ENCODE results near the gene CDH2. TPM values are rescaled to one million over a fixed set of nuclear protein-coding genes. Genes with fewer than 3 reads are reported as not detected.
"Not testable (repeated sequence)": the region's sequence is repeated elsewhere in the genome, so short reads cannot be mapped to it uniquely, and the experiment has no call there.

CDH2 gene
- total and polyA plus RNA-seq, 9 donors, result 3.3 to 10.0 (median 6.1) TPM

DNA sequence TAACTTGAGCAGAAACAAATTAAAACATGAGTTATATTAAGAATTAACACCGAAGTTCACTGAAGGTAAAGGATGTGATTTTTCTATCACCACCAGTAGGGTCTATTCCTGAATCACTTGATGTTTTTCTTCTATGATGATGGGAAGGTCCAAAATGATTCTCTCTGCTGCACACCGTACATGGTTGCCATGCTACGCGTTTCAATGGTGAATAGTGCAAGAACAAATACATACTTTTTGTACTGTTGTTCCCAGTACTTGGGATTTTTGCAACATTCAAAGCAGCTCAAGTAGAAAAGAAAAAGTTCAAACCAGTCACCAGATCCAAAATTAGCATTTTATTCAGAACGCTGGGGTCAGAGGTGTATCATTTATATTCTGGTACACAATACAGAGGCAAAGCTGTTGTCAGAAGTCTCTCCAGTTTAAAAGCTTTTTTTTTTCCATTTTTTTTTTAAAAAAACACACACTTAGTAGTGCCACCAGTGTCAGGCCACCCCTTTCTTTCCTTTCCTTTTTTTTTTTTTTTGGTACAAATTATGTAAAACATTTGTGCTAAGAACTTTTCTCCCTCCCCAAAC lies 226.2 kb downstream of the CDH2 start:
- H3K27ac ChIP-seq (ENCODE audit: low read length), result no peak overlapping the region
- no peaks in the 10 kb centered on the region for H3K36me3 ChIP-seq (ENCODE audit: control insufficient read depth, insufficient read depth, low read length)
- no peak overlapping the region for H3K4me3 ChIP-seq (ENCODE audit: low read length)
- H3K9me3 ChIP-seq (replicated peaks; ENCODE audit: control insufficient read depth, low read depth, low read length), result no peaks in the 10 kb centered on the region
- no peaks in the 10 kb centered on the region for H3K4me1 ChIP-seq (ENCODE audit: control insufficient read depth, insufficient read depth, low read length)
- H3K27me3 ChIP-seq (ENCODE audit: control insufficient read depth, insufficient read depth, low read length), result no peaks in the 10 kb centered on the region
- WGBS (ENCODE audit: insufficient coverage), result no CpG with 5 or more reads among the region's 5 CpGs
- no peak for DNase-seq

GRCh38 chr18:27948986-27949385 lies 227.9 kb downstream of the CDH2 start:
- H3K4me3 ChIP-seq (ENCODE audit: low read length), result no peak overlapping the region
- DNase-seq, result peak; percentile 56
- no peaks in the 10 kb centered on the region for H3K9me3 ChIP-seq (replicated peaks; ENCODE audit: control insufficient read depth, low read depth, low read length)
- no peak overlapping the region for H3K27ac ChIP-seq (ENCODE audit: low read length)
- no peaks in the 10 kb centered on the region for H3K4me1 ChIP-seq (ENCODE audit: control insufficient read depth, insufficient read depth, low read length)
- H3K27me3 ChIP-seq (ENCODE audit: control insufficient read depth, insufficient read depth, low read length), result no peaks in the 10 kb centered on the region
- no CpG with 5 or more reads among the region's 2 CpGs for WGBS (ENCODE audit: insufficient coverage)
- H3K36me3 ChIP-seq (ENCODE audit: control insufficient read depth, insufficient read depth, low read length), result no peaks in the 10 kb centered on the region

DNA sequence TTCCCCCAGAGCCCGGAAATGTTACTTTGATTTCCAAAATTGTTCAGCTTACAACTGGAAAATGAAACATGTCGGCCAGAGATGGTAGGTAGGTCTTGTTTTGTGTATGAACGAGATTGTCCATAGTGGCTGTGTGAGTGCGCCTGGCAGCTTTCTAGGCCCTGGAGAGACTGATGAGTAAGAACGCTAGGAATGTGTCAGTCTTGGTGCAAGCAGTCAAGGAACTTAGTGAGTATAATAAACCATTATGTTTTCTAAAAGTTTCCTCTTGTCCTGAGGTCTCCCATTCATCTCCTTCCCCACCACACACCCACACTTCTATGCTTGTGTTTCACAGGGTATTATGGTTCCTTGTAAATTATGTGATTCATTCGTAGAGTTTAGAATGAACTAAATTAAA lies 234.2 kb downstream of the CDH2 start:
- no peak for DNase-seq
- H3K4me1 ChIP-seq (ENCODE audit: control insufficient read depth, insufficient read depth, low read length), result no peaks in the 10 kb centered on the region
- H3K9me3 ChIP-seq (replicated peaks; ENCODE audit: control insufficient read depth, low read depth, low read length), result no peaks in the 10 kb centered on the region
- 73% methylated on average over 3 of the region's 6 CpGs for WGBS (ENCODE audit: insufficient coverage)
- no peaks in the 10 kb centered on the region for H3K36me3 ChIP-seq (ENCODE audit: control insufficient read depth, insufficient read depth, low read length)
- no peak overlapping the region for H3K27ac ChIP-seq (ENCODE audit: low read length)
- H3K27me3 ChIP-seq (ENCODE audit: control insufficient read depth, insufficient read depth, low read length), result no peaks in the 10 kb centered on the region
- no peak overlapping the region for H3K4me3 ChIP-seq (ENCODE audit: low read length)

GRCh38 chr18:27931535-27931934 lies 245.4 kb downstream of the CDH2 start:
- H3K27me3 ChIP-seq (ENCODE audit: control insufficient read depth, insufficient read depth, low read length), result no peaks in the 10 kb centered on the region
- DNase-seq, result no peak
- H3K36me3 ChIP-seq (ENCODE audit: control insufficient read depth, insufficient read depth, low read length), result no peaks in the 10 kb centered on the region
- no peaks in the 10 kb centered on the region for H3K9me3 ChIP-seq (replicated peaks; ENCODE audit: control insufficient read depth, low read depth, low read length)
- no peaks in the 10 kb centered on the region for H3K4me1 ChIP-seq (ENCODE audit: control insufficient read depth, insufficient read depth, low read length)
- WGBS (ENCODE audit: insufficient coverage), result 60% methylated on average over 1 of the region's 3 CpGs
- H3K4me3 ChIP-seq (ENCODE audit: low read length), result no peak overlapping the region
- H3K27ac ChIP-seq (ENCODE audit: low read length), result no peak overlapping the region

DNA sequence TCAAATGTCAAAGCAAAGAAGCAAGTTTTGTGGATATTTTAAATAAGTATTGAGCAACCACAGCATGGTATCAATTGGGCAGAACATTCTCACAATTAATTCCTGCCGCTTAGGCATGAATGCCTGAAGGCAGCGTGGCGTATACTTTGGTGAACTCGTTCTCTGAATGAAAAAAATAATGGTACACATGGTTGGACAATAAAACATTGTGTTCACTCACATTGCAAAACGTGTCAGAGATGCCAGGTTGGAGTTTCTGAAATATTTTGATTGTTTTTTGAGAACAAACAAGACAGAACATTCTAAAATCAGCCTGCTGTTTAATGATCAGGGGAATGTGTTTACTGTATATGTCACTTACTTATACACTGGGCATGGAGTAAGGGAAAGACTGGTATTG lies 254.2 kb downstream of the CDH2 start:
- Histone ChIP-seq H3K36me3 (ENCODE audit: control insufficient read depth, insufficient read depth, low read length) (no peaks in the 10 kb centered on the region), H3K27ac (ENCODE audit: low read length) (no peak overlapping the region), H3K9me3 (replicated peaks; ENCODE audit: control insufficient read depth, low read depth, low read length) (no peaks in the 10 kb centered on the region), H3K4me3 (ENCODE audit: low read length) (no peak overlapping the region), H3K4me1 (ENCODE audit: control insufficient read depth, insufficient read depth, low read length) (no peaks in the 10 kb centered on the region), H3K27me3 (ENCODE audit: control insufficient read depth, insufficient read depth, low read length) (no peaks in the 10 kb centered on the region)
- WGBS (ENCODE audit: insufficient coverage), result 90% methylated on average over 2 of the region's 5 CpGs
- DNase-seq, result no peak

DNA sequence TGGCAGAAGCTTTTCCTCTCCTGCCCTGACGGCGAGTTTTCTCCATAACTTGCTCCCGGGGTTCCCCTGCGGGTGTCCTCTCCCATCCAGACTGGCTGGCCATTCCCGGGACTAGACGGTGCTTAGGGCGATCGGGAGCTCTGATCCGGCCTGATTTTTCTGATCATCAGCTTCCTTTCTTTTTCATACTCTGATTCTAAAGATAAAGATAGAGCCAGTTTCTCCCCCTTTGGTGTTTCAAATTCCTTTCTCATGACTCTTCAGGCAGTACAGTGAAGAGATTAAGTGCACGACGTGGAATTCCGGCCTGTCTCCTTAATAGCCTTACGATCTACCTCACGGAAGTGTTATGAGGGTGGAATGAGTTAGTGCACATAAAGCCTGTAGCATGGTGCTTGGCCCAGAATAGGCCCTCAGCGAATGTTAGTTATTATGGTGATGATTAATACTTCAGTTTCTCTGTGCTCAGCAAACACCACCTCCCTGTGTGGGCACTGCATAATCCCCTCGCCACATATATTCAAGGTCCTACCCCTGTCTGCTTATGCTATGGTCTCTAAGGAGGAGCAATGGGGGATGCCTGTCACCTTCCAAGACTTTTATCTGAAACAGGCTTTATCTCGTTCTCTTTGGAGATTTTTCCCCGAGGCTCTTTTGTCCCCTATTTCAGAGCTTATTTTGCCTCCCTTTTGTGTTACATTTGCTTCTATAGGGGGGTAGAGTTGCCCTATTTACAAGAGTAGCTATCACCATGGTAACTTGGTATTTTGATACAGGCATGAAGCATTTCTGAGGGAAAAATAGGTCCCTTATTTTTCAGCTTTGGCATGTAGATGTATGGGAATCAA lies 254.8 kb downstream of the CDH2 start:
- DNase-seq, result no peak
- WGBS (ENCODE audit: insufficient coverage), result 78% methylated on average over 3 of the region's 18 CpGs
- Histone ChIP-seq H3K27me3 (ENCODE audit: control insufficient read depth, insufficient read depth, low read length) (no peaks in the 10 kb centered on the region), H3K4me1 (ENCODE audit: control insufficient read depth, insufficient read depth, low read length) (no peaks in the 10 kb centered on the region), H3K4me3 (ENCODE audit: low read length) (no peak overlapping the region), H3K36me3 (ENCODE audit: control insufficient read depth, insufficient read depth, low read length) (no peaks in the 10 kb centered on the region), H3K9me3 (replicated peaks; ENCODE audit: control insufficient read depth, low read depth, low read length) (no peaks in the 10 kb centered on the region), H3K27ac (ENCODE audit: low read length) (no peak overlapping the region)

DNA sequence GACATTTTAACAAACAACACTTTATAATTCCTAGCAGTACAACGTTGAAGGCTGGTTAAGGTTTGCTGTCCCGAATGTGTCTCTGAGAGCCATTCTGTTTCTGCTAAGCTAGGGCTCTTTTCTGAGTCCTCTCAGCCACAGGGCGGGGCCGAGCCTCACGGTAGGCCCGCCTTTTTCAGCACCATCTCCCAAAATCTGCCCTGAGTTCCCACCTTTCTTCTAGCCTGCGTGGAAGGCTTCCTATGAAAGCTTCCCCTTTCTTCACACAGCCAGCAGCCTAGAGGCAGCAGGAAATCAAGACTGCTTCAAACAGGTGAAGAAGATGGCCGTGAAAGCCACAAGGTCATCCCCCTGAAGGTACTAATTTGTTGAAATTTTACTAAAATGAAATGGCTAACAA lies 255.5 kb downstream of the CDH2 start:
- Histone ChIP-seq H3K27ac (ENCODE audit: low read length) (no peak overlapping the region), H3K9me3 (replicated peaks; ENCODE audit: control insufficient read depth, low read depth, low read length) (no peaks in the 10 kb centered on the region), H3K4me3 (ENCODE audit: low read length) (no peak overlapping the region), H3K27me3 (ENCODE audit: control insufficient read depth, insufficient read depth, low read length) (no peaks in the 10 kb centered on the region), H3K4me1 (ENCODE audit: control insufficient read depth, insufficient read depth, low read length) (no peaks in the 10 kb centered on the region), H3K36me3 (ENCODE audit: control insufficient read depth, insufficient read depth, low read length) (no peaks in the 10 kb centered on the region)
- WGBS (ENCODE audit: insufficient coverage), result 72% methylated on average over 4 of the region's 8 CpGs
- no peak for DNase-seq

DNA sequence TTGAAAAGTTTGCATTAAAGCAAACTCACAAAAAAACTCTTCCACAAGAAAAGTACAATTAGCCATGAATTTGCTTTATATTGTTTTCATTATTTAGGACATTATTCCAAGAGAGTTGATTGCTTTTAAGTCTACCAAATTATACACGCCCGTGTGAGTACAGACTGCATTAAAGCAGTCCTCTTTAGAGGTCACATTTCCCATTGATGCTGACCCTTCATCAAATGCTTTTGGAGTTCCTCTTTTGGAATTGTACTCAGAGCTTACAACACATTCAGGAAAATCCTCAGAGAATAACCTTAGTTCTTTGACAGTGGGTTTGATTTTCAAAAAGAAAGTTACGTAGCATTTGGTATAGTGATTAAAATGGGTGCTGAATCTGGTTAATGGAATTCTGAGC lies 256.1 kb downstream of the CDH2 start:
- WGBS (ENCODE audit: insufficient coverage), result 67% methylated on average over 2 of the region's 3 CpGs
- H3K36me3 ChIP-seq (ENCODE audit: control insufficient read depth, insufficient read depth, low read length), result no peaks in the 10 kb centered on the region
- H3K27ac ChIP-seq (ENCODE audit: low read length), result no peak overlapping the region
- H3K4me1 ChIP-seq (ENCODE audit: control insufficient read depth, insufficient read depth, low read length), result no peaks in the 10 kb centered on the region
- no peak overlapping the region for H3K4me3 ChIP-seq (ENCODE audit: low read length)
- no peaks in the 10 kb centered on the region for H3K9me3 ChIP-seq (replicated peaks; ENCODE audit: control insufficient read depth, low read depth, low read length)
- no peaks in the 10 kb centered on the region for H3K27me3 ChIP-seq (ENCODE audit: control insufficient read depth, insufficient read depth, low read length)
- DNase-seq, result no peak

DNA sequence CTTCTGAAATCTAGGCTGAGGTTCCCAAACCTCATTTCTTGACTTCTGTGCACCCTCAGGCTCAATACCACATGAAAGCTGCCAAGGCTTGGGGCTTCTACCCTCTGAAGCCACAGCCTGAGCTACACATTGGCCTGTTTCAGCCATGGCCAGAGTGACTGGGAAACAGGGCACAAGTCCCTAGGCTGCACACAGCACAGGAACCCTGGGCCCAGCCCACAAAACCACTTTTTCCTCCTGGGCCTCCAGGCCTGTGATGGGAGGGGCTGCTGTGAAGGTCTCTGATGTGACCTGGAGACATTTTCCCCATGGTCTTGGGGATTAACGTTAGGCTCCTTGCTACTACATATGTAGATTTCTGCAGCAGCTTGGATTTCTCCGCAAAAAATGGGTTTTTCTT lies 270.7 kb downstream of the CDH2 start:
- not testable (repeated sequence) for H3K27me3 ChIP-seq (ENCODE audit: control insufficient read depth, insufficient read depth, low read length); H3K36me3 ChIP-seq (ENCODE audit: control insufficient read depth, insufficient read depth, low read length); H3K27ac ChIP-seq (ENCODE audit: low read length); H3K9me3 ChIP-seq (replicated peaks; ENCODE audit: control insufficient read depth, low read depth, low read length); H3K4me3 ChIP-seq (ENCODE audit: low read length); H3K4me1 ChIP-seq (ENCODE audit: control insufficient read depth, insufficient read depth, low read length); DNase-seq
- WGBS (ENCODE audit: insufficient coverage), result 100% methylated on average over 1 of the region's 2 CpGs

DNA sequence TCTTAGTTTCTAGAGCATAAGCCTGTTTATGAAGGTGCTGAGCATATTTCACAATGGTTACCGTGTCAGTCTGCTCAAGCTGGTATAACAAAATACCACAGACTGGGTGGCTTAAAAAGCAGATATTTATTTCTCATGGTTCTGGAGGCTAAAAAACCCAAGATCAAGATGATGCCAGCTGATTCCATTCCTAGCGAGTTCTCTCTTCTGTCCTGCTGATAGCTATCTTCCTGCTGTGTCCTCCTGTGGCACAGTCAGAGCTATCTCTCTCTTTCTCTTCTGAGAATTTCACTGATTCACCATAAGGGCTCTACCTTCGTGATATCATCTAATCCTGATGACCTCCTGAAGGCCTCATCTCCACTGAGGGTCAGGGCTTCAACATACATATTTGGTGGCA lies 273.0 kb downstream of the CDH2 start:
- no peaks in the 10 kb centered on the region for H3K27me3 ChIP-seq (ENCODE audit: control insufficient read depth, insufficient read depth, low read length)
- H3K4me1 ChIP-seq (ENCODE audit: control insufficient read depth, insufficient read depth, low read length), result no peaks in the 10 kb centered on the region
- no peak overlapping the region for H3K27ac ChIP-seq (ENCODE audit: low read length)
- WGBS (ENCODE audit: insufficient coverage), result 79% methylated on average over 1 of the region's 3 CpGs
- DNase-seq, result no peak
- no peak overlapping the region for H3K4me3 ChIP-seq (ENCODE audit: low read length)
- no peaks in the 10 kb centered on the region for H3K36me3 ChIP-seq (ENCODE audit: control insufficient read depth, insufficient read depth, low read length)
- H3K9me3 ChIP-seq (replicated peaks; ENCODE audit: control insufficient read depth, low read depth, low read length), result no peaks in the 10 kb centered on the region
